GM19238 (cell line): ENCODE measurements around the gene MRPL9.
A peak's percentile ranks its signal among the peaks of the same experiment; 100 is the strongest.

Source experiments
- DNase-seq: peaks from one replicate; pipeline ENCODE4 v3.0.0; 2011; ENCODE audit warnings: low spot score; ENCODE audit not compliant: insufficient read length

MRPL9 gene

GRCh38 chr1:151762941-151763921, at the start of gene MRPL9:
Gene MRPL9 (minus strand): TSS chr1:151763496. CDS start chr1:151763479, 17 bp downstream.
- peak; percentile 96 for DNase-seq

GRCh38 chr1:151811181-151811580, 47.9 kb upstream of the MRPL9 start:
- no peak for DNase-seq

- no peak for DNase-seq
These were observed 46.8 kb upstream of the MRPL9 start for GRCh38 chr1:151809985-151810556.

GRCh38 chr1:151809290-151809984, 46.1 kb upstream of the MRPL9 start:
- DNase-seq: no peak

- no peak for DNase-seq
These were observed 44.5 kb upstream of the MRPL9 start for GRCh38 chr1:151807766-151808165.

GRCh38 chr1:151807131-151807530, 43.8 kb upstream of the MRPL9 start:
- no peak for DNase-seq

- DNase-seq: no peak
These were observed 42.9 kb upstream of the MRPL9 start for GRCh38 chr1:151806170-151806569.

- DNase-seq: no peak
These were observed 41.9 kb upstream of the MRPL9 start, which contains the start of gene LINGO4 for GRCh38 chr1:151805066-151805820. Gene LINGO4 (minus strand): TSS chr1:151805419. CDS start chr1:151802704, 2,715 bp downstream.

GRCh38 chr1:151803915-151804314, 40.6 kb upstream of the MRPL9 start:
- DNase-seq: no peak

GRCh38 chr1:151803164-151803563, 39.9 kb upstream of the MRPL9 start:
- no peak for DNase-seq

GRCh38 chr1:151802372-151802771, 39.1 kb upstream of the MRPL9 start:
- no peak for DNase-seq

GRCh38 chr1:151801846-151802245, 38.5 kb upstream of the MRPL9 start:
- no peak for DNase-seq

- no peak for DNase-seq
These were observed 38.1 kb upstream of the MRPL9 start for GRCh38 chr1:151801310-151801820.

GRCh38 chr1:151800830-151801229, 37.5 kb upstream of the MRPL9 start:
- DNase-seq: no peak

- DNase-seq: no peak
These were observed 36.1 kb upstream of the MRPL9 start for GRCh38 chr1:151799179-151800022.

GRCh38 chr1:151798571-151798970, 35.3 kb upstream of the MRPL9 start:
- no peak for DNase-seq

- no peak for DNase-seq
These were observed 27.8 kb upstream of the MRPL9 start for GRCh38 chr1:151790940-151791651.

GRCh38 chr1:151790071-151790939, 27.0 kb upstream of the MRPL9 start, which contains the start of gene TDRKH:
Gene TDRKH (minus strand): TSS chr1:151790500. CDS start chr1:151783022, 7,478 bp downstream.
- DNase-seq: peak; percentile 96
